Activated T-helper 2 cell treated with anti-CD3 and anti-CD28 coated beads, Interferon-gamma antibody, Interleukin-2, Interleukin-4, amounts not matched to agents 10 μg/mL and 5 μg/mL and 100 μg/mL, durations not matched to agents 14 hours and 24 hours and 36 hours (primary cell): ENCODE data around the gene ABCG2. TPM values are rescaled to one million over a fixed set of nuclear protein-coding genes. Genes with fewer than 3 reads are reported as not detected.

Experiments
- DNase-seq: peaks from one replicate; pipeline ENCODE4 v3.0.0; 2021; ENCODE audit warnings: low spot score
- H3K27ac Mint-ChIP-seq: one replicate; pipeline ENCODE4 v1.8.0; 2021; ENCODE audit warnings: mixed read lengths
- H3K27me3 Mint-ChIP-seq: one replicate; pipeline ENCODE4 v1.8.0; 2021; ENCODE audit warnings: low read depth, mixed read lengths
- H3K36me3 Mint-ChIP-seq: one replicate; pipeline ENCODE4 v1.8.0; 2021; ENCODE audit warnings: low read depth, mixed read lengths
- H3K4me1 Mint-ChIP-seq: one replicate; pipeline ENCODE4 v1.8.0; 2021; ENCODE audit warnings: low read depth, mixed read lengths
- H3K4me3 Mint-ChIP-seq: one replicate; pipeline ENCODE4 v1.8.0; 2021; ENCODE audit warnings: low read depth, mild to moderate bottlenecking, moderate library complexity, mixed read lengths
- H3K9me3 Mint-ChIP-seq: one replicate; pipeline ENCODE4 v1.8.0; 2021; ENCODE audit warnings: mixed read lengths
- intact Hi-C: fragments of 100-400 bp; cut with micrococcal nuclease; formaldehyde crosslinking; loops from one replicate; pipeline ENCODE4 v1.15.1; 2023
- total RNA-seq: library from RNA; stranded (reverse); gene quantifications from 2 replicates; pipeline ENCODE4 v1.2.3, GENCODE V29; 2022

The ABCG2 gene
- total RNA-seq, 1 donor from 2014 or later, result 0.89 TPM

DNA sequence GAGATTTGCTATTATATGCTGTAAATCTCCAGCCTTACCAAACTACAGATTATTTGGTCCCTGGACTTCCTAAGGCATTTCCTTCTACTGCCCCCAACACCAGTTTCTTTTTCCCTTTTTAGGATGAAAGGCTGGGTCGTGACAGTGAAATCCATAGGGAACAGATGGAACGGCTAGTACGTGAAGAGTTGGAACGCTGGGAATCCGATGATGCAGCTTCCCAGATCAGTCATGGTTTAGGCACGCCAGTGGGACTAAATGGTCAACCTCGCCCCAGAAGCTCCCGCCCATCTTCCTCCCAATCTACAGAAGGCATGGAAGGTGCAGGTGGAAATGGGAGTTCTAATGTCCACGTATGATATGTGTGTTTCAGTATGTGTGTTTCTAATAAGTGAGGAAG is 83.1 kb downstream of the ABCG2 start:
- H3K4me1 Mint-ChIP-seq, result no peaks in the 10 kb centered on the region
- H3K27ac Mint-ChIP-seq, result no peak overlapping the region
- peaks cover 61% of the 10 kb centered on the region for H3K36me3 Mint-ChIP-seq
- peaks cover 10% of the 10 kb centered on the region for H3K9me3 Mint-ChIP-seq
- intact Hi-C loops, result no loop called here
- no peak for DNase-seq
- H3K27me3 Mint-ChIP-seq, result no peaks in the 10 kb centered on the region
- H3K4me3 Mint-ChIP-seq, result no peak overlapping the region

DNA sequence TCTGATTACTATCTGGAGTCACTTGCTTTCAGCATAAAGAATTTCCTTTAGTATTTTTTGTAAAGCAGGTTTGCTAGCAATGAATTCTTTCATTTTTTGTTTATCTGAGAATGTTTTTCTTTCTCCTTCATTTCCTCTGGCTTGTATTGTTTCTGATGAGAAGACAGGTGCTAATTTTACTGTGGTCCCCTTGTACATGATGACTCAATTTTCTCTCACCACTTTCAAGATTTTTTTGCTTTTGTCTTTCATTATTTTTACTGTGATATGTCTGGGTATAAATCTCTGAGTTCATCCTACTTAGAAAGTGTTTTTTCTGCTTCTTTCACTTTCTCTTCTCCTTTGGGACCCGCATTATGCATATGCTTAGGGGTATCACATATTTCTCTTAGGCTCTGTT is 88.4 kb downstream of the ABCG2 start:
- peaks cover 88% of the 10 kb centered on the region for H3K36me3 Mint-ChIP-seq
- peaks cover 14% of the 10 kb centered on the region for H3K9me3 Mint-ChIP-seq
- no peak overlapping the region for H3K27ac Mint-ChIP-seq

DNA sequence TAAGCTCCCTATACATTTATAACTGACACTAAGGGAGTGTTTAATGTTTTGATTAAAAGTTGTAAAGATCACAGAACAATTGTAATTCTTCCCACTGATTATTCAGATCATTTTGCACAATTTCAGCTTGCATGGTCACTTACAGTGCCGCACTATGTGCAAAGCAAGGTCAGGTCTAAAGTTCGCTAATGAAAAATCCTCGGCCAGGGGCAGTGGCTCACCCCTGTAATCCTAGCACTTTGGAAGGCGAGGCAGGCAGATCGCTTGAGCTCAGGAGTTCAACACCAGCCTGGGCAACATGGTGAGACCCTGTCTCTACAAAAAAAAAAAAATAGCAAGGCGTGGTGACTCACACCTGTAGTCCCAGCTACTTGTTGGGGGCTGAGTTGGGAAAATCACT is 94.0 kb downstream of the ABCG2 start:
- no peak for DNase-seq
- Mint-ChIP-seq H3K36me3 (peaks cover 58% of the 10 kb centered on the region), H3K4me3 (no peak overlapping the region), H3K9me3 (peaks cover 4% of the 10 kb centered on the region), H3K27ac (no peak overlapping the region), H3K27me3 (no peaks in the 10 kb centered on the region), H3K4me1 (peaks cover 2% of the 10 kb centered on the region)
- intact Hi-C loops, result no loop called here

More for the DNA sequence above, 88.4 kb downstream of the ABCG2 start:
- Mint-ChIP-seq H3K27me3 (no peaks in the 10 kb centered on the region), H3K4me3 (no peak overlapping the region), H3K4me1 (peaks cover 3% of the 10 kb centered on the region)
- intact Hi-C loops, result no loop called here
- no peak for DNase-seq

DNA sequence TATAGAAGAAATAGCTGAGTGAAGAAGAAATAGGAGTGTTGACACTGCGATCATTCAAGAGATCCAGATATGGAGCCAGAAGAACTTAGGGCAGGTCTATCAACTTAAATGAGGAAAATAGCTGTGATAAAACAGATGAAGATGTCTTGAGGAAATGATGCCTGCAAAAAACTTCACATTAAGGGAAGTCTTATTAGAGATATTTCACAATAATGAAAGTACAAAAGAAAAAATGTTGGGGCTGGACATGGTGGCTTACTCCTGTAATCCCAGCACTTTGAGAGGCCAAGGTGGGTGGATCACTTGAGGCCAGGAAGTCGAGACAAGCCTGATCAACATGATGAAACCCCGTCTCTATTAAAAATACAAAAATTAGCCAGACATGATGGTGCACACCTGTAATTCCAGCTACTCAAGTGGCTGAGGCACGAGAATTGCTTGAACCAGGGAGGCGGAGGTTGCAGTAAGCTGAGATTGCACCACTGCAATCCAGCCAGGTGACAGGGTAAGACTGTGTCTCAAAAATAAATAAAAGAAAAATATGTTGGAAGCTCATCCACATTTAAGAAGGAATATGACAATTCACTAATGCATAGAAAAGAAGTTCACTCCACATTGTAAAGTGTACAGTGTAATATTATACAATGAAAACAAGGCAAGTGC is 94.7 kb downstream of the ABCG2 start:
- Mint-ChIP-seq H3K9me3 (peaks cover 4% of the 10 kb centered on the region), H3K27me3 (no peaks in the 10 kb centered on the region), H3K4me1 (peaks cover 2% of the 10 kb centered on the region), H3K4me3 (no peak overlapping the region), H3K36me3 (peaks cover 56% of the 10 kb centered on the region), H3K27ac (no peak overlapping the region)
- DNase-seq, result no peak
- intact Hi-C loops, result no loop called here

DNA sequence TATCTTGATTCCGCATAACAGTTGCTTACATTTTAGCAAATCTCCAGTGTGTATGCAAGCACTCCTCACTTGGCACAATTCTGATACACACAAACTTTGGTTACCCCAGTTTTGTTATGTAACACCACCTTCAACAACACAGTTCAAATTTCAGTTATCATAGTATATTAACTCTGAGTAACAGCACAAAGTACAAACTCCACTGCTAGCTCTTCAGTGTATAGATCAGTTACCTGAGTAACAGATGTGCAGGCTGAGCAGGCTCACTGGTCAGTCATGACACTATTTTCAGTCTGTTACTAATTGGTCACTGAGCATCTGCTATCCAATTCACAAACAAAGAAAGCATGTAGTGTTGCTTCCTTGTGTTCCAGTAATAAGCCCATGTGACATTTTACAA is 95.6 kb downstream of the ABCG2 start:
- Mint-ChIP-seq H3K27ac (no peak overlapping the region), H3K36me3 (peaks cover 52% of the 10 kb centered on the region), H3K4me3 (no peak overlapping the region), H3K27me3 (no peaks in the 10 kb centered on the region), H3K4me1 (peaks cover 2% of the 10 kb centered on the region), H3K9me3 (no peaks in the 10 kb centered on the region)
- DNase-seq, result no peak
- intact Hi-C loops, result no loop called here

DNA sequence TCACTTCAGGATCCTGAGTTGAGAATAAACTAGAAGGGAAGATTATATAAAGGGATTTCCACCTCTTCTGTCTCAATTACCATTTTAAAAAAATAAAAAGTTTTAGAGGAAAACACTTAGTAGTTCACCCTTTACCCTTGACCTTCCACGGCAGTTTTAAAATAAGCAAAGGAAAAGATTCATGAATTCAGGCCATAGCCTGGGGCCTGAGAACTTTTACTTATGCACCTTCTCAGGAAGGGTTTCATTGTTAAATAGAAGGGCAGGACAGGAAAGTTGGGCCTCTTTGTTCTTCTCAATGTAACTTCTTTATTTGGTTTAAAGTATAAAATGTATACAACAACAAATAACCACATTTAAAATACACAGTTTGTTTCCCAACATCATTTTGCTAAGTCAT is 96.1 kb downstream of the ABCG2 start:
- Mint-ChIP-seq H3K36me3 (peaks cover 49% of the 10 kb centered on the region), H3K27me3 (no peaks in the 10 kb centered on the region), H3K27ac (no peak overlapping the region), H3K9me3 (no peaks in the 10 kb centered on the region), H3K4me1 (peaks cover 2% of the 10 kb centered on the region), H3K4me3 (no peak overlapping the region)
- intact Hi-C loops, result no loop called here
- no peak for DNase-seq

DNA sequence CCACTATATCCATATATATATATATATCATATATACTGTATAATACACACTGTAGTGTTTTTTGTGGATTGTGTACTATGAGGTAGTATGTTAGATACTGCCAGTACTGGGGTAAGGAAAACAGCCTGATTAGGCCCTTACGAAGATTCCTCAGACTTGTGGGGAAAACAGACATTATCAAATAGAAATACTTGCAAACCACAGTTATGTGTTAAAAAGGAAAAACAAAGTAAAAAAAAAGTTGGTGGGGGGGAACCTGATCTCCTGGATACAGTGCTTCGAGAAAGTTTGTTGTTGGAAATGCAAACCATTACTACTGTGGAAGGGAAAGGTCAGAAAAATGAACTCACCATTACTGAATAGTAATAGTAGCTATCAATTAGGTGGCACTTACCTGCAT is 98.0 kb downstream of the ABCG2 start:
- peaks cover 2% of the 10 kb centered on the region for H3K4me1 Mint-ChIP-seq
- DNase-seq, result no peak
- intact Hi-C loops, result no loop called here
- H3K27me3 Mint-ChIP-seq, result no peaks in the 10 kb centered on the region
- H3K36me3 Mint-ChIP-seq, result peaks cover 45% of the 10 kb centered on the region
- H3K9me3 Mint-ChIP-seq, result no peaks in the 10 kb centered on the region
- no peak overlapping the region for H3K4me3 Mint-ChIP-seq
- no peak overlapping the region for H3K27ac Mint-ChIP-seq

DNA sequence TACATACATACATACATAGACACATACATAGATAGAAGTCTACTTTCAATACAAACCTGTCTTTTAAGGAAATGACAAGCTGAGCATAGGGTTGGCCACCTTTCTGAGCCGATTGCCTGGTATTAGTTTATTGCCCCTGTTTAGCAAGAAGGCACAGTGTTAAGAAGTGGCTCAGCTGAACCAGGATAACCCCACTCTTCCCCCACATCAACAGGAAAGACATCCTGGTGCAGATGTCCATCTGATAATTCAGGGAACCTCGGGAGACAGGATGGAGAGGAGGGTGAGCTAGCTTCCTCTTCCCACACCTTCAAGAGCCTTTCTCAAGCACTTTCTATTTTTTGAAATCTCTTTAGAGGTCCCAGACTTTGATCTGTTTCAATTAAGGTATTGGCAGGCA is 98.7 kb downstream of the ABCG2 start:
- peaks cover 44% of the 10 kb centered on the region for H3K36me3 Mint-ChIP-seq
- no peak overlapping the region for H3K27ac Mint-ChIP-seq
- no peak for DNase-seq
- peaks cover 2% of the 10 kb centered on the region for H3K4me1 Mint-ChIP-seq
- H3K9me3 Mint-ChIP-seq, result no peaks in the 10 kb centered on the region
- H3K4me3 Mint-ChIP-seq, result no peak overlapping the region
- H3K27me3 Mint-ChIP-seq, result no peaks in the 10 kb centered on the region
- intact Hi-C loops, result no loop called here

DNA sequence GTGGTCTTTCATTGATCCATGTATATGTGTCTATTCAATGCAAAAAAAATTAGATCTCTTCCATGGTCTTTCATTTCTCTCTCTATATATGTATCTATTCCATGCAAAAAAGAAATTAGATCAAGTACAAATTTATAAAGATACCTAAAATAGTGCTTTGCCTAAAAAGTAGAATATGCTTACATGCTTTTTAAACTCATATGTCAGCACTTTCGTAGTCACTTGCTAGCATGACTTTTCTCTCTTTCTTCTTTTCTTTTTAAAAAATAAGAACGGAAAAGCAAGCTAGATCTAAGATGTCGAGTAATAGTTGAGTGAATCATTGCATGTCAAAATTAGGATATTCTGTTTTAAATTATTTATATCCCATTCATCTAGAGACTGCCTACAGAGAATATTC is 100.1 kb downstream of the ABCG2 start:
- intact Hi-C loops, result no loop called here

DNA sequence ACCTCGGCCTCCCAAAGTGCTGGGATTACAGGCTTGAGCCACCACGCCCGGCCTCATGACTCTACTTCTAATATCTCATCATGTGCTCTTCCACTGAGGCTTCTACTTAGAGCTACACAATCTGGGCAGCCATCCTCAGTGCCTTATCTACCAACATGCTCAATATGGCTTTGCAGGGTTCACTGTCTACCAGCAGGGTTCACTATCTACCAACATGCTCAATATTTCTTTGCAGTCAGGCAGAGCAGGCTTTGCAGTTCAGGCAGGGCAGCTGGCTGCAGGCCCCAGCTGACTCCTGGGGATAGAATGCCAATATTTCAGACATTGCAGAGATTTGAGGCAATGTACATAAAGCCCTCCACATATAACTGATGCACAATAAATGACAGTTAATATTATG is 103.5 kb downstream of the ABCG2 start:
- intact Hi-C loops, result no loop called here
- Mint-ChIP-seq H3K27ac (no peak overlapping the region), H3K9me3 (no peaks in the 10 kb centered on the region), H3K36me3 (peaks cover 38% of the 10 kb centered on the region), H3K4me1 (peaks cover 2% of the 10 kb centered on the region), H3K27me3 (no peaks in the 10 kb centered on the region), H3K4me3 (no peak overlapping the region)
- no peak for DNase-seq

More for the DNA sequence above, 100.1 kb downstream of the ABCG2 start:
- H3K27ac Mint-ChIP-seq, result no peak overlapping the region
- no peaks in the 10 kb centered on the region for H3K27me3 Mint-ChIP-seq
- peaks cover 2% of the 10 kb centered on the region for H3K4me1 Mint-ChIP-seq
- no peaks in the 10 kb centered on the region for H3K9me3 Mint-ChIP-seq
- H3K4me3 Mint-ChIP-seq, result no peak overlapping the region
- DNase-seq, result no peak
- peaks cover 38% of the 10 kb centered on the region for H3K36me3 Mint-ChIP-seq

DNA sequence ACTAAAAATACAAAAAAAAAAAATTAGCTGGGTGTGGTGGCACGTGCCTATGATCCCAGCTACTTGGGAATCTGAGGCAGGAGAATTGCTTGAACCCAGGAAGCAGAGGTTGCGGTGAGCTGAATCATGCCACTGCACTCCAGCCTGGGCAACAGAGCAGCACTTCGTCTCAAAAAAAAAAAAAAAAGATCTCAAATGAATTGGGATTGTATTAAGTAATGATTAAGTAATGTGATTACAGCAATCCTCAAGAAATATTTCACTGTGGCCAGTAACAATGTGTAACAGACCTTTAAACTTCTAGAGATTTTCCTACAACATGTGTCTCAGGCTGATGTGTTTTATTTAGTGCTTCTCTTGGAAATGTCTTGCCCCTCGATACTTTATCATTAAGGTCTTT is 104.2 kb downstream of the ABCG2 start:
- no peaks in the 10 kb centered on the region for H3K4me1 Mint-ChIP-seq
- no peak overlapping the region for H3K4me3 Mint-ChIP-seq
- intact Hi-C loops, result no loop called here
- H3K36me3 Mint-ChIP-seq, result peaks cover 32% of the 10 kb centered on the region
- H3K27me3 Mint-ChIP-seq, result no peaks in the 10 kb centered on the region
- H3K9me3 Mint-ChIP-seq, result no peaks in the 10 kb centered on the region
- no peak for DNase-seq
- H3K27ac Mint-ChIP-seq, result no peak overlapping the region

DNA sequence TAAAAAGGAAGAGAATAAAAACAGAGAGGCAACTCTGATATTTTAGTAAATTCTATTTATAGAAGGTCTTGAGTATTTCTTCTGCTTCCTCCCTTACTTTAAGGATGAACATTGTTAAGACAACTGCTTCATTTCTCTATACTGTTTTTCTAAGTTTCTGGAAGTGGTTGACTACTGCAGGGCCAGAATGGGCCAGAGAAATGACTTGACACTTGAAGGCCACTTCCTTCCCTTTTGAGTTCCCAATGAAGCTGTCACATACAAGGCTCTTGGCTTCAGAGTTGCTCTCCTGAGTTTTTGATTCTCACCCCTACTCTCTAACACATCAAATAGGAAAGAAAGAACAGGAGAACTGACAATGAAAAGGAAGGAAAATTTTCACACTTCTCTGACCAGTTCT is 113.4 kb downstream of the ABCG2 start:
- DNase-seq, result no peak
- H3K4me3 Mint-ChIP-seq, result no peak overlapping the region
- H3K36me3 Mint-ChIP-seq, result peaks cover 34% of the 10 kb centered on the region
- H3K27me3 Mint-ChIP-seq, result no peaks in the 10 kb centered on the region
- H3K4me1 Mint-ChIP-seq, result no peaks in the 10 kb centered on the region
- no peak overlapping the region for H3K27ac Mint-ChIP-seq
- no peaks in the 10 kb centered on the region for H3K9me3 Mint-ChIP-seq
- intact Hi-C loops, result no loop called here

DNA sequence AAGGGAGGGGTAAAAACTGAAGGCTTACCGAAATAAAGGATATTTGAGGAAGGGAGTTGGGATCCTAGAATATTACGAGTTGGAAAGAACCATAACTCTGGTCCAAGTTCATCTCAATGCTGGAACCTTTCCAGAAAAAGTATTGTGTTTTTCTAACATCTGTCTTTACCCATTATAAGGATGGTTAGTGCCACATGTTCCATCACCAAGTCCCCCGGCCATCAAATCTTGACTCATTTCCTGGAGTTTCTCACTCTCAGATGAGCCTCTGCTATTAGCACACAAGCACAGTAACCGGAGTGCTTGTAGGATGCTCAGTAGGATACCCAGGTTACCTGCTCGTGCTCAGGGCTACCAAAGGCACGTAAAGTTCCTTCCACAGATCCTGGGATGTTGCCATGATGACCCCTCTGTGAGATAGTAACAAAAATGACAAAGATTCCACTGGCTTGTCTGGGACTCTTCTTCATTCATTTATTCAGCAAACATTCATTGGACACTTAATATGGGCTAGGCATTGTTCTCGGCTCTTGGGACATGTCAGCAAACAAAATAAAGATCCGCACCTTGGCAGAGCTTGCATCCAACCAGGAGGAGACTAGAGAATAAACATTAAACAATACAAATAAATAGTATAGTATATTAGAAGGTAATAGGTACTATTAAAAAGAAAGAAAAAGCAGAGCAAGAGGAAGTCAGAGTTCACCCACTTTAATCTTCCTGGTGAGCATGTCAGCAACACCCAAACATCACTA is 114.7 kb downstream of the ABCG2 start:
- intact Hi-C loops, result no loop called here
- no peak overlapping the region for H3K4me3 Mint-ChIP-seq
- no peak overlapping the region for H3K27ac Mint-ChIP-seq
- H3K27me3 Mint-ChIP-seq, result no peaks in the 10 kb centered on the region
- H3K4me1 Mint-ChIP-seq, result no peaks in the 10 kb centered on the region
- H3K36me3 Mint-ChIP-seq, result peaks cover 38% of the 10 kb centered on the region
- DNase-seq, result no peak
- H3K9me3 Mint-ChIP-seq, result no peaks in the 10 kb centered on the region
